WTC11 (cell line): ENCODE data around the gene ZNF304. TPM values are rescaled to one million over a fixed set of nuclear protein-coding genes. Genes with fewer than 3 reads are reported as not detected.

Source experiments
- ATAC-seq: fragments of 200-7000 bp; cut with Tn5 transposase; 2 replicates; pipeline ENCODE4 v1.10.0; 2021; ENCODE audit warnings: mild to moderate bottlenecking, moderate library complexity
- CTCF ChIA-PET: fragments of 300-600 bp; sonication (Branson Sonifier 250); formaldehyde crosslinking; loops from one replicate; lab custom pipeline; 2021; ENCODE audit warnings: antibody characterized with exemption; lab: Charles Lee
- POLR2A ChIA-PET: fragments of 350-600 bp; sonication (Branson Sonifier 250); formaldehyde crosslinking; loops from one replicate; lab custom pipeline; 2021; ENCODE audit warnings: antibody characterized with exemption; lab: Charles Lee
- DNase-seq: peaks from one replicate; pipeline ENCODE4 v3.0.0; 2021; ENCODE audit warnings: low spot score
- H3K27ac Mint-ChIP-seq: 2 replicates; pipeline ENCODE4 v1.8.0; 2021; ENCODE audit warnings: mixed read lengths
- H3K27me3 Mint-ChIP-seq: 2 replicates; pipeline ENCODE4 v1.8.0; 2021; ENCODE audit warnings: low read depth, mild to moderate bottlenecking, moderate library complexity, mixed read lengths
- H3K36me3 Mint-ChIP-seq: 2 replicates; pipeline ENCODE4 v1.8.0; 2021; ENCODE audit warnings: mixed read lengths
- H3K4me1 Mint-ChIP-seq: 2 replicates; pipeline ENCODE4 v1.8.0; 2022; ENCODE audit warnings: mixed read lengths
- H3K4me3 Mint-ChIP-seq: 2 replicates; pipeline ENCODE4 v1.8.0; 2021; ENCODE audit warnings: mild to moderate bottlenecking, moderate library complexity, mixed read lengths
- H3K9me3 Mint-ChIP-seq: 2 replicates; pipeline ENCODE4 v1.8.0; 2021; ENCODE audit warnings: mixed read lengths
- CREB1 ChIP-seq: sonication (generic); formaldehyde crosslinking; IDR thresholded peaks from 2 replicates; pipeline ENCODE4 v1.8.0; 2023; ENCODE audit warnings: mild to moderate bottlenecking, missing genetic modification reagents
- CREM ChIP-seq: sonication (generic); formaldehyde crosslinking; IDR thresholded peaks from 2 replicates; pipeline ENCODE4 v1.8.1; 2022; ENCODE audit warnings: mild to moderate bottlenecking, missing genetic modification reagents, moderate library complexity
- ETV6 ChIP-seq: sonication (generic); formaldehyde crosslinking; IDR thresholded peaks from 2 replicates; pipeline ENCODE4 v1.8.1; 2022; ENCODE audit warnings: mild to moderate bottlenecking, missing genetic modification reagents
- NFE2L1 ChIP-seq: sonication (generic); formaldehyde crosslinking; IDR thresholded peaks from 2 replicates; pipeline ENCODE4 v1.8.1; 2023; ENCODE audit warnings: missing genetic modification reagents
- NFYB ChIP-seq: sonication (generic); formaldehyde crosslinking; conservative IDR thresholded peaks from 2 replicates; pipeline ENCODE4 v1.8.0; 2022; ENCODE audit warnings: low read depth, missing genetic modification reagents
- NR2C2 ChIP-seq: sonication (generic); formaldehyde crosslinking; IDR thresholded peaks from 2 replicates; pipeline ENCODE4 v1.8.0; 2022; ENCODE audit warnings: mild to moderate bottlenecking, missing genetic modification reagents
- OVOL2 ChIP-seq: fragments of 250-450 bp; sonication (Bioruptor Pico); IDR thresholded peaks from 2 replicates; pipeline ENCODE4 v1.9.0; 2021; ENCODE audit warnings: mild to moderate bottlenecking, borderline replicate concordance
- PRDM15 ChIP-seq: sonication (generic); formaldehyde crosslinking; IDR thresholded peaks from 2 replicates; pipeline ENCODE4 v1.8.0; 2022; ENCODE audit warnings: missing genetic modification reagents
- SMAD4 ChIP-seq: sonication (generic); formaldehyde crosslinking; IDR thresholded peaks from 2 replicates; pipeline ENCODE4 v1.8.0; 2022; ENCODE audit warnings: mild to moderate bottlenecking, missing genetic modification reagents
- SP1 ChIP-seq: sonication (generic); formaldehyde crosslinking; conservative IDR thresholded peaks from 2 replicates; pipeline ENCODE4 v1.8.1; 2022; ENCODE audit warnings: missing genetic modification reagents
- TCF7 ChIP-seq: sonication (generic); formaldehyde crosslinking; IDR thresholded peaks from 2 replicates; pipeline ENCODE4 v1.8.0; 2022; ENCODE audit warnings: mild to moderate bottlenecking, low read depth, missing genetic modification reagents, moderate library complexity
- TEAD4 ChIP-seq: sonication (generic); formaldehyde crosslinking; IDR thresholded peaks from 2 replicates; pipeline ENCODE4 v1.8.0; 2022; ENCODE audit warnings: mild to moderate bottlenecking, missing genetic modification reagents
- USF1 ChIP-seq: sonication (generic); formaldehyde crosslinking; IDR thresholded peaks from 2 replicates; pipeline ENCODE4 v1.8.0; 2022; ENCODE audit warnings: mild to moderate bottlenecking, missing genetic modification reagents
- USF2 ChIP-seq: sonication (generic); formaldehyde crosslinking; IDR thresholded peaks from 2 replicates; pipeline ENCODE4 v1.8.1; 2023; ENCODE audit warnings: mild to moderate bottlenecking, missing genetic modification reagents, moderate library complexity
- ZBTB43 ChIP-seq: sonication (generic); formaldehyde crosslinking; IDR thresholded peaks from 2 replicates; pipeline ENCODE4 v1.8.1; 2023; ENCODE audit warnings: mild to moderate bottlenecking, missing genetic modification reagents
- ZNF121 ChIP-seq: sonication (generic); formaldehyde crosslinking; IDR thresholded peaks from 2 replicates; pipeline ENCODE4 v1.8.0; 2023; ENCODE audit warnings: missing genetic modification reagents
- ZNF232 ChIP-seq: sonication (generic); formaldehyde crosslinking; IDR thresholded peaks from 2 replicates; pipeline ENCODE4 v1.8.0; 2022; ENCODE audit warnings: mild to moderate bottlenecking, missing genetic modification reagents
- ZNF396 ChIP-seq: fragments of 250-450 bp; sonication (Bioruptor Pico); IDR thresholded peaks from 2 replicates; pipeline ENCODE4 v1.8.0; 2021; ENCODE audit warnings: mild to moderate bottlenecking, moderate library complexity, borderline replicate concordance
- ZNF423 ChIP-seq: fragments of 250-450 bp; sonication (Bioruptor Pico); IDR thresholded peaks from 2 replicates; pipeline ENCODE4 v2.1.2; 2022; ENCODE audit warnings: mild to moderate bottlenecking, moderate library complexity
- ZNF671 ChIP-seq: fragments of 250-450 bp; sonication (Bioruptor Pico); IDR thresholded peaks from 2 replicates; pipeline ENCODE4 v1.8.0; 2021; ENCODE audit warnings: mild to moderate bottlenecking
- total RNA-seq: library from RNA; stranded (reverse); gene quantifications from 3 replicates; pipeline ENCODE4 v1.2.3, GENCODE V29; 2021
- TF ChIP-seq, protein P1 (sequence below): fragments of 250-450 bp; sonication (Bioruptor Pico); IDR thresholded peaks from 2 replicates; pipeline ENCODE4 v1.9.0; 2021; ENCODE audit warnings: moderate library complexity, mild to moderate bottlenecking, inconsistent platforms, borderline replicate concordance
- TF ChIP-seq, protein P2 (sequence below): fragments of 200-600 bp; IDR thresholded peaks from 2 replicates; pipeline ENCODE4 v1.8.0; 2022; ENCODE audit warnings: antibody characterized with exemption
- TF ChIP-seq, protein P3 (sequence below): sonication (generic); formaldehyde crosslinking; IDR thresholded peaks from 2 replicates; pipeline ENCODE4 v1.8.1; 2023; ENCODE audit warnings: mild to moderate bottlenecking, moderate library complexity, missing genetic modification reagents

The ZNF304 gene
- total RNA-seq, 1 experiment from 2014 or later: 11.0 TPM

DNA sequence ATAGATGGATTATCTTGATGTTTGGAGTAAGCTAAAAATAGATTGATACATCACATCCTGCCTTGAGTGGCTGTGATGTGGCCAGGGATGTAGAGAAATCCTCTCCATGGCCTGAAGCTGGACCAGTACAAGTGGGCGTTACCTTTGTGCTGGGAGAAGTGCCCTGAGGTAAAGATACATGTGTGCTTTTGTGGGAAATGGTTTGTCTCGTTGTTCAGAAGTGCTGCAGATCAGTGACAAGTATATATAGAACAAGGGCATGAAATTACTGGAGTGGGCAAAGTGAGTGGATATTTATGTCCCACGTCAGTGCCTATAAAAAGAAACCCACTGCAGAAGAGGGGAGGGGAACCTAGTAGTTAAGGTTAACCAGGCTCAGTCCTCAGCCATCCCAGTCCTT is 12.2 kb upstream of the ZNF304 start:
- H3K9me3 Mint-ChIP-seq: no peaks in the 10 kb centered on the region
- H3K36me3 Mint-ChIP-seq: no peaks in the 10 kb centered on the region
- TF ChIP-seq OVOL2 (CRISPR knock-in tag) (no peak), PRDM15 (CRISPR knock-in tag) (no peak), USF1 (CRISPR knock-in tag) (no peak), NFE2L1 (CRISPR knock-in tag) (no peak), SP1 (CRISPR knock-in tag) (no peak)
- TF ChIP-seq, protein P1, sequence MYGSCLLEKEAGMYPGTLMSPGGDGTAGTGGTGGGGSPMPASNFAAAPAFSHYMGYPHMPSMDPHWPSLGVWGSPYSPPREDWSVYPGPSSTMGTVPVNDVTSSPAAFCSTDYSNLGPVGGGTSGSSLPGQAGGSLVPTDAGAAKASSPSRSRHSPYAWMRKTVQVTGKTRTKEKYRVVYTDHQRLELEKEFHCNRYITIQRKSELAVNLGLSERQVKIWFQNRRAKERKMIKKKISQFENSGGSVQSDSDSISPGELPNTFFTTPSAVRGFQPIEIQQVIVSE (CRISPR knock-in tag): no peak
- CTCF ChIA-PET: no interaction called here
- H3K4me1 Mint-ChIP-seq: no peaks in the 10 kb centered on the region
- DNase-seq (no peak), ATAC-seq (no peak)
- H3K4me3 Mint-ChIP-seq: no peak overlapping the region
- H3K27me3 Mint-ChIP-seq: peaks cover 4% of the 10 kb centered on the region
- H3K27ac Mint-ChIP-seq: no peak overlapping the region
- POLR2A ChIA-PET: no interaction called here

DNA sequence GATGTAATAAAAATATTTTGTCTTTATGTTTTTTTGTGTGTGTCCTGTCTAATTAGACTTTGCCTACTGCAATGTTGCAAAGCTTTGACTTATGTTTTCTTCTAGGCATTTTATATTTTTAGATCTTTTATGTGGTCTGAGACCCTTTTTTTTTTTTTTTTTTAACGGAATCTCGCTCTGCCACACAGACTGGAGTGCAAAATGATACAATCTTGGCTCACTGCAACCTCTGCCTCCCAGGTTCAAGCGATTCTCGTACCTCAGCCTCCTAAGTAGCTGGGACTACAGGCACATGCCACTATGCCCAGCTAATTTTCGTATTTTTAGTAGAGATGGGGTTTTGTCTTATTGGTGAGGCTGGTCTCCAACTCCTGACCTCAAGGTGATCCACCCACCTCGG is 8.5 kb upstream of the ZNF304 start:
- no peaks in the 10 kb centered on the region for H3K9me3 Mint-ChIP-seq
- CTCF ChIA-PET: interaction anchor here (0.8 kb wide), 1 partner anchor 8 kb away, joined by 6 read pairs; the partner anchor contains the start of gene ZNF304

More for the DNA sequence above, 8.5 kb upstream of the ZNF304 start:
- no peak overlapping the region for H3K4me3 Mint-ChIP-seq
- peaks cover 19% of the 10 kb centered on the region for H3K27me3 Mint-ChIP-seq
- DNase-seq (no peak), ATAC-seq (no peak)
- POLR2A ChIA-PET: interaction anchor here (0.6 kb wide), 2 partner anchors 59 to 103 kb away, joined by 3 to 4 read pairs; no protein-coding TSS in a partner anchor
- TF ChIP-seq ZNF232 (no peak), CREM (no peak), NR2C2 (CRISPR knock-in tag) (no peak), ZNF396 (CRISPR knock-in tag) (no peak), ETV6 (no peak), ZBTB43 (CRISPR knock-in tag) (no peak), CREB1 (CRISPR knock-in tag) (no peak), ZNF671 (CRISPR knock-in tag) (no peak), TEAD4 (CRISPR knock-in tag) (no peak), NFYB (CRISPR knock-in tag) (no peak), SMAD4 (no peak), USF2 (CRISPR knock-in tag) (no peak), ZNF423 (CRISPR knock-in tag) (no peak), SP1 (CRISPR knock-in tag) (no peak), TCF7 (CRISPR knock-in tag) (no peak), ZNF121 (CRISPR knock-in tag) (no peak)
- TF ChIP-seq, protein P2, sequence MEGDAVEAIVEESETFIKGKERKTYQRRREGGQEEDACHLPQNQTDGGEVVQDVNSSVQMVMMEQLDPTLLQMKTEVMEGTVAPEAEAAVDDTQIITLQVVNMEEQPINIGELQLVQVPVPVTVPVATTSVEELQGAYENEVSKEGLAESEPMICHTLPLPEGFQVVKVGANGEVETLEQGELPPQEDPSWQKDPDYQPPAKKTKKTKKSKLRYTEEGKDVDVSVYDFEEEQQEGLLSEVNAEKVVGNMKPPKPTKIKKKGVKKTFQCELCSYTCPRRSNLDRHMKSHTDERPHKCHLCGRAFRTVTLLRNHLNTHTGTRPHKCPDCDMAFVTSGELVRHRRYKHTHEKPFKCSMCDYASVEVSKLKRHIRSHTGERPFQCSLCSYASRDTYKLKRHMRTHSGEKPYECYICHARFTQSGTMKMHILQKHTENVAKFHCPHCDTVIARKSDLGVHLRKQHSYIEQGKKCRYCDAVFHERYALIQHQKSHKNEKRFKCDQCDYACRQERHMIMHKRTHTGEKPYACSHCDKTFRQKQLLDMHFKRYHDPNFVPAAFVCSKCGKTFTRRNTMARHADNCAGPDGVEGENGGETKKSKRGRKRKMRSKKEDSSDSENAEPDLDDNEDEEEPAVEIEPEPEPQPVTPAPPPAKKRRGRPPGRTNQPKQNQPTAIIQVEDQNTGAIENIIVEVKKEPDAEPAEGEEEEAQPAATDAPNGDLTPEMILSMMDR: no peak
- TF ChIP-seq, protein P3, sequence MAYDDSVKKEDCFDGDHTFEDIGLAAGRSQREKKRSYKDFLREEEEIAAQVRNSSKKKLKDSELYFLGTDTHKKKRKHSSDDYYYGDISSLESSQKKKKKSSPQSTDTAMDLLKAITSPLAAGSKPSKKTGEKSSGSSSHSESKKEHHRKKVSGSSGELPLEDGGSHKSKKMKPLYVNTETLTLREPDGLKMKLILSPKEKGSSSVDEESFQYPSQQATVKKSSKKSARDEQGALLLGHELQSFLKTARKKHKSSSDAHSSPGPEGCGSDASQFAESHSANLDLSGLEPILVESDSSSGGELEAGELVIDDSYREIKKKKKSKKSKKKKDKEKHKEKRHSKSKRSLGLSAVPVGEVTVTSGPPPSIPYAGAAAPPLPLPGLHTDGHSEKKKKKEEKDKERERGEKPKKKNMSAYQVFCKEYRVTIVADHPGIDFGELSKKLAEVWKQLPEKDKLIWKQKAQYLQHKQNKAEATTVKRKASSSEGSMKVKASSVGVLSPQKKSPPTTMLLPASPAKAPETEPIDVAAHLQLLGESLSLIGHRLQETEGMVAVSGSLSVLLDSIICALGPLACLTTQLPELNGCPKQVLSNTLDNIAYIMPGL (CRISPR knock-in tag): no peak
- H3K27ac Mint-ChIP-seq: no peak overlapping the region
- H3K36me3 Mint-ChIP-seq: no peaks in the 10 kb centered on the region
- H3K4me1 Mint-ChIP-seq: no peaks in the 10 kb centered on the region
